Activated CD4-positive, CD25-positive, alpha-beta regulatory T cell (primary cell): ENCODE data around the gene ZFP92.
"Not testable (repeated sequence)": the region's sequence is repeated elsewhere in the genome, so short reads cannot be mapped to it uniquely, and the experiment has no call there.

Source experiments
- DNase-seq, 4 experiments: peaks; one replicate each; lab custom pipeline; 2025; lab: John Stamatoyannopoulos, UW

The ZFP92 gene

GRCh38 chrX:153386097-153386496 is 25.2 kb upstream of the ZFP92 start:
- DNase-seq = no peak

- no peak for DNase-seq
Measured at GRCh38 chrX:153387345-153387744, 23.9 kb upstream of the ZFP92 start.

- DNase-seq = no peak
Measured at GRCh38 chrX:153387987-153388721, 23.1 kb upstream of the ZFP92 start.

- DNase-seq = no peak
Measured at GRCh38 chrX:153388722-153389459, 22.4 kb upstream of the ZFP92 start.

- DNase-seq = not testable (repeated sequence)
Measured at GRCh38 chrX:153389460-153389768, 21.9 kb upstream of the ZFP92 start.

GRCh38 chrX:153392642-153393321 is 18.5 kb upstream of the ZFP92 start:
- no peak for DNase-seq

GRCh38 chrX:153394612-153395011 is 16.7 kb upstream of the ZFP92 start:
- DNase-seq = no peak

GRCh38 chrX:153395613-153396319 is 15.5 kb upstream of the ZFP92 start:
- no peak for DNase-seq

- DNase-seq = no peak
Measured at GRCh38 chrX:153396320-153397195, 14.7 kb upstream of the ZFP92 start.

GRCh38 chrX:153397256-153397960 is 13.9 kb upstream of the ZFP92 start:
- no peak for DNase-seq

GRCh38 chrX:153398275-153398960 is 12.9 kb upstream of the ZFP92 start:
- DNase-seq = no peak

GRCh38 chrX:153400146-153401132 is 10.8 kb upstream of the ZFP92 start:
- peak in 2 of 4 experiments; percentile 4 to 23 for DNase-seq

- no peak for DNase-seq
Measured at GRCh38 chrX:153401133-153401764, 10.0 kb upstream of the ZFP92 start, which contains the start of gene PNMA6E. TSS of gene PNMA6E (minus strand) at chrX:153401350. CDS start at chrX:153398849, 2,501 bp downstream.

GRCh38 chrX:153404333-153404732 is 6.9 kb upstream of the ZFP92 start:
- not testable (repeated sequence) for DNase-seq

- no peak for DNase-seq
Measured at GRCh38 chrX:153405426-153405825, 5.8 kb upstream of the ZFP92 start.

- DNase-seq = no peak
Measured at GRCh38 chrX:153406011-153406410, 5.3 kb upstream of the ZFP92 start.

- DNase-seq = no peak
Measured at GRCh38 chrX:153406903-153407302, 4.4 kb upstream of the ZFP92 start.

- DNase-seq = no peak
Measured at GRCh38 chrX:153407736-153408135, 3.5 kb upstream of the ZFP92 start.
